Uterus (tissue), 2 donors: ENCODE measurements around the gene RMND5A.
"Not testable (repeated sequence)": the region's sequence is repeated elsewhere in the genome, so short reads cannot be mapped to it uniquely, and the experiment has no call there.

ENCODE experiments used
- POLR2A ChIP-seq, 2 donors: fragments of 450-650 bp; IDR thresholded peaks; one replicate each; pipeline ENCODE4 v1.6.1; 2016; ENCODE audit warnings: antibody characterized with exemption in 2 of 2, mild to moderate bottlenecking in 1 of 2, moderate library complexity in 1 of 2
- TF ChIP-seq, protein P1 (sequence below), 4 experiments: fragments of 200-600 bp in 2 of 4; fragments of 450-650 bp in 2 of 4; sonication (generic) in 2 of 4; IDR thresholded peaks; one replicate each; pipeline ENCODE4 v1.5.1; 2016 to 2019; ENCODE audit warnings: antibody characterized with exemption in 4 of 4, mild to moderate bottlenecking in 2 of 4, moderate library complexity in 1 of 4

- TF ChIP-seq, protein P1, sequence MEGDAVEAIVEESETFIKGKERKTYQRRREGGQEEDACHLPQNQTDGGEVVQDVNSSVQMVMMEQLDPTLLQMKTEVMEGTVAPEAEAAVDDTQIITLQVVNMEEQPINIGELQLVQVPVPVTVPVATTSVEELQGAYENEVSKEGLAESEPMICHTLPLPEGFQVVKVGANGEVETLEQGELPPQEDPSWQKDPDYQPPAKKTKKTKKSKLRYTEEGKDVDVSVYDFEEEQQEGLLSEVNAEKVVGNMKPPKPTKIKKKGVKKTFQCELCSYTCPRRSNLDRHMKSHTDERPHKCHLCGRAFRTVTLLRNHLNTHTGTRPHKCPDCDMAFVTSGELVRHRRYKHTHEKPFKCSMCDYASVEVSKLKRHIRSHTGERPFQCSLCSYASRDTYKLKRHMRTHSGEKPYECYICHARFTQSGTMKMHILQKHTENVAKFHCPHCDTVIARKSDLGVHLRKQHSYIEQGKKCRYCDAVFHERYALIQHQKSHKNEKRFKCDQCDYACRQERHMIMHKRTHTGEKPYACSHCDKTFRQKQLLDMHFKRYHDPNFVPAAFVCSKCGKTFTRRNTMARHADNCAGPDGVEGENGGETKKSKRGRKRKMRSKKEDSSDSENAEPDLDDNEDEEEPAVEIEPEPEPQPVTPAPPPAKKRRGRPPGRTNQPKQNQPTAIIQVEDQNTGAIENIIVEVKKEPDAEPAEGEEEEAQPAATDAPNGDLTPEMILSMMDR (IDR thresholded peaks at IDR 0.05) = not testable (repeated sequence)
- not testable (repeated sequence) for TF ChIP-seq POLR2A (IDR thresholded peaks at IDR 0.05)
Observed at GRCh38 chr2:86719263-86719636, 841 bp upstream of the RMND5A start.
